Trophoblast cell (in vitro differentiated cells and primary cell): ENCODE results near the gene MTA3.

Source experiments
- DNase-seq, 2 donors: peaks; one replicate each; pipeline ENCODE4 v3.0.0-alpha.2; 2016
- H2AFZ ChIP-seq: 2 replicates; pipeline ENCODE4 v1.6.1; 2013; ENCODE audit warnings: low read length, moderate library complexity, mild to moderate bottlenecking; ENCODE audit not compliant: insufficient read depth, poor library complexity
- H2AK5ac ChIP-seq: 2 replicates; pipeline ENCODE4 v1.6.1; 2013; ENCODE audit warnings: mild to moderate bottlenecking, low read length
- H2BK120ac ChIP-seq: 2 replicates; pipeline ENCODE4 v1.6.1; 2013; ENCODE audit warnings: low read length, mild to moderate bottlenecking, moderate library complexity; ENCODE audit not compliant: insufficient read depth, poor library complexity
- H2BK12ac ChIP-seq: 2 replicates; pipeline ENCODE4 v1.6.1; 2013; ENCODE audit warnings: mild to moderate bottlenecking, low read length, moderate library complexity
- H2BK5ac ChIP-seq: 2 replicates; pipeline ENCODE4 v1.6.1; 2013; ENCODE audit warnings: low read length, low read depth, moderate library complexity, mild to moderate bottlenecking; ENCODE audit not compliant: poor library complexity
- H3K14ac ChIP-seq: 2 replicates; pipeline ENCODE4 v1.6.1; 2013; ENCODE audit warnings: mild to moderate bottlenecking, low read length
- H3K18ac ChIP-seq: 2 replicates; pipeline ENCODE4 v1.6.1; 2013; ENCODE audit warnings: mild to moderate bottlenecking, low read length
- H3K23ac ChIP-seq: 2 replicates; pipeline ENCODE4 v1.6.1; 2013; ENCODE audit warnings: low read length
- H3K27ac ChIP-seq: 2 replicates; pipeline ENCODE4 v1.5.1; 2013; ENCODE audit warnings: low read depth, mild to moderate bottlenecking, inconsistent platforms, low read length, moderate library complexity
- H3K27me3 ChIP-seq: 2 replicates; pipeline ENCODE4 v1.6.1; 2013; ENCODE audit warnings: inconsistent platforms, mild to moderate bottlenecking, low read length, moderate library complexity; ENCODE audit not compliant: insufficient read depth
- H3K36me3 ChIP-seq, 2 experiments: 1 replicate in 1 of 2; 2 replicates in 1 of 2; pipeline ENCODE4 v1.6.1; 2013; ENCODE audit warnings: low read length in 2 of 2, mild to moderate bottlenecking in 2 of 2, moderate library complexity in 1 of 2; ENCODE audit not compliant: insufficient read depth in 2 of 2, control insufficient read depth in 1 of 2
- H3K4ac ChIP-seq: 2 replicates; pipeline ENCODE4 v1.6.1; 2013; ENCODE audit warnings: low read depth, mild to moderate bottlenecking, low read length, moderate library complexity
- H3K4me1 ChIP-seq, 2 experiments: 1 replicate in 1 of 2; 2 replicates in 1 of 2; pipeline ENCODE4 v1.6.1; 2013; ENCODE audit warnings: low read length in 2 of 2, mild to moderate bottlenecking in 2 of 2, moderate library complexity in 1 of 2; ENCODE audit not compliant: insufficient read depth in 2 of 2, control insufficient read depth in 1 of 2
- H3K4me2 ChIP-seq: 2 replicates; pipeline ENCODE4 v1.6.1; 2013; ENCODE audit warnings: inconsistent platforms, mild to moderate bottlenecking, low read length, moderate library complexity
- H3K4me3 ChIP-seq: 2 replicates; pipeline ENCODE4 v1.5.1; 2013; ENCODE audit warnings: mild to moderate bottlenecking, low read depth, low read length, inconsistent platforms
- H3K79me1 ChIP-seq: one replicate; pipeline ENCODE4 v1.6.1; 2013; ENCODE audit warnings: low read length
- H3K79me2 ChIP-seq: 2 replicates; pipeline ENCODE4 v1.6.1; 2013; ENCODE audit warnings: low read length, mild to moderate bottlenecking; ENCODE audit not compliant: control insufficient read depth, insufficient read depth, poor library complexity
- H3K9ac ChIP-seq: 2 replicates; pipeline ENCODE4 v1.6.1; 2013; ENCODE audit warnings: mild to moderate bottlenecking, low read length
- H3K9me3 ChIP-seq: 2 replicates; pipeline ENCODE4 v1.6.1; 2013; ENCODE audit warnings: low read depth, mild to moderate bottlenecking, control low read depth, inconsistent platforms, low read length; ENCODE audit not compliant: insufficient read depth
- H4K12ac ChIP-seq: 2 replicates; pipeline ENCODE4 v1.6.1; 2013; ENCODE audit warnings: low read depth, mild to moderate bottlenecking, low read length, moderate library complexity
- H4K8ac ChIP-seq: 2 replicates; pipeline ENCODE4 v1.6.1; 2013; ENCODE audit warnings: low read depth, mild to moderate bottlenecking, low read length, moderate library complexity
- H4K91ac ChIP-seq: one replicate; pipeline ENCODE4 v1.6.1; 2013; ENCODE audit warnings: low read depth, mild to moderate bottlenecking, low read length, moderate library complexity
- WGBS: extraction: QIAGEN DNeasy Blood & Tissue Kit; methylation state at CpG from one replicate; pipeline ENCODE4 v1.1.7; 2013; ENCODE audit warnings: missing lambda C conversion rate; ENCODE audit not compliant: insufficient read length, insufficient coverage; ENCODE audit errors: extremely low coverage; 5-methylcytosine and 5-hydroxymethylcytosine counted together

Gene MTA3

GRCh38 chr2:42794271-42795046 lies 226.0 kb downstream of the MTA3 start:
- peak overlapping the region; percentile 61 for H2BK120ac ChIP-seq
- H3K4ac ChIP-seq, result no peak overlapping the region
- no peaks in the 10 kb centered on the region for H3K9me3 ChIP-seq
- peak overlapping the region; percentile 81 for H2BK12ac ChIP-seq
- no peak overlapping the region for H3K9ac ChIP-seq
- peaks cover 6 to 15% of the 10 kb centered on the region in 2 experiments for H3K4me1 ChIP-seq
- H3K14ac ChIP-seq, result no peak overlapping the region
- H3K36me3 ChIP-seq, result peaks cover 0 to 3% of the 10 kb centered on the region in 2 experiments
- H3K23ac ChIP-seq, result no peak overlapping the region
- peak overlapping the region; percentile 99 for H3K27ac ChIP-seq
- peak in 1 of 2 donors; percentile 56 for DNase-seq
- H3K27me3 ChIP-seq, result no peaks in the 10 kb centered on the region
- no peak overlapping the region for H3K4me3 ChIP-seq
- H3K79me2 ChIP-seq, result no peaks in the 10 kb centered on the region
- peak overlapping the region; percentile 66 for H4K91ac ChIP-seq
- H2BK5ac ChIP-seq, result peak overlapping the region; percentile 45
- H2AFZ ChIP-seq, result no peak overlapping the region
- peak overlapping the region; percentile 27 for H3K4me2 ChIP-seq
- no CpG with 5 or more reads among the region's 8 CpGs for WGBS
- no peak overlapping the region for H2AK5ac ChIP-seq
- peak overlapping the region; percentile 49 for H3K18ac ChIP-seq
- H4K8ac ChIP-seq, result no peak overlapping the region
- peaks cover 19% of the 10 kb centered on the region for H3K79me1 ChIP-seq
- no peak overlapping the region for H4K12ac ChIP-seq

DNA sequence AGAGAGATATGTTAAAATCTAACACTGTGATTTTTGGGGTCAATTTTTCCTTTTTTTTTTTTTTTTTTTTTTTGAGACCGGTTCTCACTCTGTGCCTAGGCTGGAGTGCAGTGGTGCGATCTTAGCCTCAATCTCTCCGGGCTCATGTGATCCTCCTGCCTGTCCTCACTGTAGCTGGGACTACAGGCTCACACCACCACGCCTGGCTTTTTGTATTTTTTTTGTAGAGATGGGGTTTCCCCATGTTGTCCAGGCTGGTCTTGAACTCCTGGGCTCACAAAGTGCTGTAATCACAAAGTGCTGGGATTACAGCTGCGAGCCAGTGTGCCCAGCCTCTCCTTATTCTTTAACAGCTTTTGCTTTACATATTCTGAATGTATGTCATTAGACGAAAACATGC lies 226.8 kb downstream of the MTA3 start:
- H3K4me1 ChIP-seq, result peaks cover 8 to 15% of the 10 kb centered on the region in 2 experiments
- no peak overlapping the region for H4K8ac ChIP-seq
- H3K4me2 ChIP-seq, result no peak overlapping the region
- H3K27me3 ChIP-seq, result no peaks in the 10 kb centered on the region
- H3K4me3 ChIP-seq, result no peak overlapping the region
- no peak overlapping the region for H3K4ac ChIP-seq
- no CpG with 5 or more reads among the region's 6 CpGs for whole genome bisulfite sequencing
- H3K18ac ChIP-seq, result no peak overlapping the region
- H3K9ac ChIP-seq, result no peak overlapping the region
- H3K9me3 ChIP-seq, result no peaks in the 10 kb centered on the region
- H4K91ac ChIP-seq, result peak overlapping the region; percentile 38
- no peak overlapping the region for H2AFZ ChIP-seq
- peaks cover 19% of the 10 kb centered on the region for H3K79me1 ChIP-seq
- H3K27ac ChIP-seq, result no peak overlapping the region
- peak overlapping the region; percentile 37 for H2BK120ac ChIP-seq
- H3K23ac ChIP-seq, result no peak overlapping the region
- peak overlapping the region; percentile 23 for H2BK12ac ChIP-seq
- DNase-seq, result no peak
- no peak overlapping the region for H4K12ac ChIP-seq
- peaks cover 0 to 3% of the 10 kb centered on the region in 2 experiments for H3K36me3 ChIP-seq
- H3K14ac ChIP-seq, result no peak overlapping the region
- no peak overlapping the region for H2BK5ac ChIP-seq
- no peaks in the 10 kb centered on the region for H3K79me2 ChIP-seq
- peak overlapping the region; percentile 51 for H2AK5ac ChIP-seq

DNA sequence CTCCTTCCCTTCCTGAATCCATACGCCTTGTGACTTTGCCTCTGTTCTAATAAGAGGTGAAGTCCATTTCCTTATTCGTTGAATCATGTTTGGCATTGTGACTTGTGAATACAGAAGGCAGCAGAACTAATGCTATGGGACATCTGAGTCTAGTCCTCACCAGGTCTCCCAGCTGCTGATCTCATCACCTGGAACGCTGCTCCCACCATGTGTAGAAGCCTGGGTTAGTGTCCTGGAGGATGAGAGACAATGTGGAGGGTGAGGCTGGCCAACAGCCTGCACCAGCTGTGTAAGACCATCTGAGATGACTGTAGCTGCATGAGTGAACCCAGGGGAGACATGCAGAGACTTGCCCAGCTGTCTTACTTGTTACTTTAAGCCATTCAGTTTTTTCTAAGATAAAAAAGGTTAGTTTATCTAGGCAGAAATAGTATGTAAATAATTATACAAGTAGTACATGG lies 227.4 kb downstream of the MTA3 start:
- Histone ChIP-seq H3K14ac (peak overlapping the region; percentile 15), H3K79me2 (no peaks in the 10 kb centered on the region), H2AK5ac (peak overlapping the region; percentile 8), H3K18ac (no peak overlapping the region), H4K12ac (no peak overlapping the region), H3K9ac (no peak overlapping the region), H3K4me1 (peaks cover 10 to 15% of the 10 kb centered on the region in 2 experiments), H2BK120ac (no peak overlapping the region), H2BK5ac (no peak overlapping the region), H2BK12ac (peak overlapping the region; percentile 79), H3K79me1 (peaks cover 19% of the 10 kb centered on the region), H4K8ac (no peak overlapping the region), H3K36me3 (peaks cover 0 to 3% of the 10 kb centered on the region in 2 experiments), H3K4ac (no peak overlapping the region), H4K91ac (no peak overlapping the region), H3K27ac (no peak overlapping the region), H3K9me3 (no peaks in the 10 kb centered on the region), H3K27me3 (no peaks in the 10 kb centered on the region), H3K23ac (no peak overlapping the region), H3K4me3 (no peak overlapping the region), H2AFZ (no peak overlapping the region), H3K4me2 (no peak overlapping the region)
- no CpG with 5 or more reads among the region's 3 CpGs for WGBS
- DNase-seq, result no peak

DNA sequence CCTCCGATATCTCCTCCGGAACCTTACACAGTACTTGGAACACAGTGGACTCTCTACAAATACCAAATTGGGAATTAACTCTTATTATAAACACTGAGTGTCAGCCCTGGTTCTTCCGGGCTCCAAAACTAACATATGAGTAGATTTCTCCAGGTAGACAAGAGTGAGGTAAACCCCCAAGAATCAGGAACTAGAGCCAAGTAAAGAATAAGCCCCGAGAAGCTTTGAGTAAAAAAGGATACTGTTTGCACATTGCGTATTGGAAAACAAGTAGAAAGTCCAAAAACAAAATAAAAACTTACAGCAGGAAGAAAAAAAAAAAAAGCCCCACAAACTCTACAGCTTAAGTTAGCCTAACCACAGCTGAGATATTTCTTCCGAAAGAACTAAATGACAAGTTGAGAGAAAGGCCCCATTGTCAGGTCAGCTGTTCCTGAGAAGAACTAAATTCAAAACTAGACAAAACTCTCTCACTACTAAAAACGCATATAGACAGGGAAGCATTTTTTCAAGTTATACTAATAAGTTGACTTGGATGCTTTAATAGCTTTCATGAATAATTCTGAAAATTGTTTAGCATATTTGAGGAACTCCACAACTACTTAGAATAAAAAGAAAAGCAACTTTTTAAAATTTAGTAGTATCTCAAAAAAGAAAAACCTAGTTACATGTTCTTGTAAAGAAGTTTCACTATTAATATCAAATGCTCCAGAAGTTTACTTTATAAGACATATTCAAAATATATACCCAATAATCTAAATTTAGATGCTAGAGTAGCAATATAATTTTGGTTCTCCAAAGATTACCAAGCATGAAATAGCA lies 228.2 kb downstream of the MTA3 start:
- H4K8ac ChIP-seq, result no peak overlapping the region
- H2AK5ac ChIP-seq, result no peak overlapping the region
- H4K91ac ChIP-seq, result no peak overlapping the region
- no peak overlapping the region for H3K4me2 ChIP-seq
- no peak overlapping the region for H2BK5ac ChIP-seq
- H3K4ac ChIP-seq, result no peak overlapping the region
- peaks cover 19% of the 10 kb centered on the region for H3K79me1 ChIP-seq
- H3K9ac ChIP-seq, result no peak overlapping the region
- no peak overlapping the region for H2BK12ac ChIP-seq
- H3K27ac ChIP-seq, result no peak overlapping the region
- H3K36me3 ChIP-seq, result peaks cover 0 to 3% of the 10 kb centered on the region in 2 experiments
- no peak for DNase-seq
- H4K12ac ChIP-seq, result no peak overlapping the region
- H3K79me2 ChIP-seq, result no peaks in the 10 kb centered on the region
- H3K18ac ChIP-seq, result no peak overlapping the region
- H3K4me1 ChIP-seq, result peaks cover 8 to 11% of the 10 kb centered on the region in 2 experiments
- no peak overlapping the region for H2AFZ ChIP-seq
- WGBS, result no CpG with 5 or more reads among the region's 7 CpGs
- H3K4me3 ChIP-seq, result no peak overlapping the region
- H3K9me3 ChIP-seq, result no peaks in the 10 kb centered on the region
- no peak overlapping the region for H3K14ac ChIP-seq
- H2BK120ac ChIP-seq, result no peak overlapping the region
- H3K23ac ChIP-seq, result no peak overlapping the region
- H3K27me3 ChIP-seq, result no peaks in the 10 kb centered on the region
